Tibial artery (tissue), 4 donors: ENCODE data around the gene METTL13.
A peak's percentile ranks its signal among the peaks of the same experiment; 100 is the strongest.

Source experiments
- DNase-seq, 2 donors: peaks; one replicate each; pipeline ENCODE4 v3.0.0-alpha.2; 2019
- H3K27ac ChIP-seq, 2 donors: fragments of 200-600 bp; sonication (generic) in 1 of 2; 1 replicate in 1 of 2; 2 replicates in 1 of 2; pipeline ENCODE4 v1.5.1; 2018 to 2019; ENCODE audit warnings: mild to moderate bottlenecking in 1 of 2
- H3K27me3 ChIP-seq, 2 donors: fragments of 200-600 bp; sonication (generic) in 1 of 2; one replicate each; pipeline versions ENCODE4 v1.5.1 to v1.6.0; 2016 to 2019
- H3K36me3 ChIP-seq, 3 donors: fragments of 200-600 bp; sonication (generic) in 2 of 3; one replicate each; pipeline ENCODE4 v1.5.1; 2016 to 2019; ENCODE audit warnings: mild to moderate bottlenecking in 2 of 3
- H3K4me1 ChIP-seq, 4 donors: fragments of 200-600 bp; sonication (generic) in 2 of 4; 1 replicate in 3 of 4; 2 replicates in 1 of 4; pipeline ENCODE4 v1.5.1; 2016 to 2019
- H3K4me3 ChIP-seq, 2 donors: fragments of 200-600 bp; sonication (generic) in 1 of 2; 1 replicate in 1 of 2; 2 replicates in 1 of 2; pipeline ENCODE4 v1.5.1; 2018 to 2019; ENCODE audit warnings: mild to moderate bottlenecking in 2 of 2
- H3K9me3 ChIP-seq, 3 donors: fragments of 200-600 bp; sonication (generic) in 1 of 3; one replicate each; pipeline ENCODE4 v1.5.1; 2016 to 2019
- CTCF ChIP-seq, 2 experiments: fragments of 200-600 bp in 1 of 2; fragments of 450-650 bp in 1 of 2; IDR thresholded peaks; one replicate each; pipeline ENCODE4 v1.5.1; 2017 to 2019; ENCODE audit warnings: antibody characterized with exemption in 2 of 2, mild to moderate bottlenecking in 1 of 2, moderate library complexity in 1 of 2
- intact Hi-C: fragments of 100-400 bp; cut with DNase I; formaldehyde crosslinking; loops from one replicate; pipeline ENCODE4 v1.15.0; 2023; ENCODE audit warnings: low total_unique reads

The METTL13 gene

GRCh38 chr1:171814692-171815091, 33.2 kb downstream of the METTL13 start:
- intact Hi-C loops = no loop called here
- Histone ChIP-seq H3K4me1 (no peaks in the 10 kb centered on the region), H3K36me3 (no peaks in the 10 kb centered on the region), H3K4me3 (no peak overlapping the region), H3K27me3 (no peaks in the 10 kb centered on the region), H3K27ac (no peak overlapping the region), H3K9me3 (no peaks in the 10 kb centered on the region)
- DNase-seq = no peak
- no peak for TF ChIP-seq CTCF (IDR thresholded peaks at IDR 0.05)

GRCh38 chr1:171816300-171816901, 34.9 kb downstream of the METTL13 start:
- Histone ChIP-seq H3K27ac (no peak overlapping the region), H3K4me3 (no peak overlapping the region), H3K36me3 (no peaks in the 10 kb centered on the region), H3K4me1 (no peaks in the 10 kb centered on the region), H3K9me3 (no peaks in the 10 kb centered on the region), H3K27me3 (no peaks in the 10 kb centered on the region)
- no peak for DNase-seq
- intact Hi-C loops = no loop called here
- no peak for TF ChIP-seq CTCF (IDR thresholded peaks at IDR 0.05)

GRCh38 chr1:171817511-171818265, 36.2 kb downstream of the METTL13 start:
- intact Hi-C loops = no loop called here
- Histone ChIP-seq H3K27ac (no peak overlapping the region), H3K4me3 (no peak overlapping the region)

GRCh38 chr1:171819946-171820345, 38.5 kb downstream of the METTL13 start:
- intact Hi-C loops = no loop called here
- H3K36me3 ChIP-seq = no peaks in the 10 kb centered on the region
- H3K27me3 ChIP-seq = no peaks in the 10 kb centered on the region
- H3K9me3 ChIP-seq = no peaks in the 10 kb centered on the region
- H3K27ac ChIP-seq = no peak overlapping the region
- H3K4me1 ChIP-seq = no peaks in the 10 kb centered on the region
- no peak for DNase-seq
- no peak overlapping the region for H3K4me3 ChIP-seq
- no peak for TF ChIP-seq CTCF (IDR thresholded peaks at IDR 0.05)

More at GRCh38 chr1:171817511-171818265, 36.2 kb downstream of the METTL13 start:
- H3K4me1 ChIP-seq = no peaks in the 10 kb centered on the region
- peak in 1 of 2 donors; percentile 41 for DNase-seq
- no peaks in the 10 kb centered on the region for H3K9me3 ChIP-seq
- no peaks in the 10 kb centered on the region for H3K27me3 ChIP-seq
- no peaks in the 10 kb centered on the region for H3K36me3 ChIP-seq
- no peak for TF ChIP-seq CTCF (IDR thresholded peaks at IDR 0.05)

GRCh38 chr1:171826973-171827372, 45.5 kb downstream of the METTL13 start:
- no peak for DNase-seq
- H3K4me1 ChIP-seq = no peaks in the 10 kb centered on the region
- intact Hi-C loops = no loop called here
- no peaks in the 10 kb centered on the region for H3K27me3 ChIP-seq
- H3K27ac ChIP-seq = no peak overlapping the region
- no peak overlapping the region for H3K4me3 ChIP-seq
- H3K9me3 ChIP-seq = peaks cover 0 to 7% (median 0%) of the 10 kb centered on the region in 3 donors
- no peak for TF ChIP-seq CTCF (IDR thresholded peaks at IDR 0.05)
- H3K36me3 ChIP-seq = no peaks in the 10 kb centered on the region
